OCI-LY1 (cell line): ENCODE data around the gene RYK.

ENCODE experiments used
- EZH2 ChIP-seq: fragments of 200-600 bp; sonication (generic), shearing (Covaris generic); IDR thresholded peaks from 2 replicates; pipeline ENCODE4 v1.8.0; 2017; ENCODE audit warnings: borderline replicate concordance, mixed run types, mild to moderate bottlenecking, antibody characterized with exemption, low read length, moderate library complexity, mixed read lengths
- TF ChIP-seq, protein P1 (sequence below): fragments of 200-600 bp; sonication (generic), shearing (Covaris generic); IDR thresholded peaks from 2 replicates; pipeline ENCODE4 v1.5.1; 2017; ENCODE audit warnings: mild to moderate bottlenecking, antibody characterized with exemption, low read length, moderate library complexity, mixed read lengths

- TF ChIP-seq, protein P1, sequence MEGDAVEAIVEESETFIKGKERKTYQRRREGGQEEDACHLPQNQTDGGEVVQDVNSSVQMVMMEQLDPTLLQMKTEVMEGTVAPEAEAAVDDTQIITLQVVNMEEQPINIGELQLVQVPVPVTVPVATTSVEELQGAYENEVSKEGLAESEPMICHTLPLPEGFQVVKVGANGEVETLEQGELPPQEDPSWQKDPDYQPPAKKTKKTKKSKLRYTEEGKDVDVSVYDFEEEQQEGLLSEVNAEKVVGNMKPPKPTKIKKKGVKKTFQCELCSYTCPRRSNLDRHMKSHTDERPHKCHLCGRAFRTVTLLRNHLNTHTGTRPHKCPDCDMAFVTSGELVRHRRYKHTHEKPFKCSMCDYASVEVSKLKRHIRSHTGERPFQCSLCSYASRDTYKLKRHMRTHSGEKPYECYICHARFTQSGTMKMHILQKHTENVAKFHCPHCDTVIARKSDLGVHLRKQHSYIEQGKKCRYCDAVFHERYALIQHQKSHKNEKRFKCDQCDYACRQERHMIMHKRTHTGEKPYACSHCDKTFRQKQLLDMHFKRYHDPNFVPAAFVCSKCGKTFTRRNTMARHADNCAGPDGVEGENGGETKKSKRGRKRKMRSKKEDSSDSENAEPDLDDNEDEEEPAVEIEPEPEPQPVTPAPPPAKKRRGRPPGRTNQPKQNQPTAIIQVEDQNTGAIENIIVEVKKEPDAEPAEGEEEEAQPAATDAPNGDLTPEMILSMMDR = no peak
- no peak for TF ChIP-seq EZH2
Observed at GRCh38 chr3:134228479-134228878, 22.2 kb downstream of the RYK start.
